Ascending aorta (tissue), 2 donors: ENCODE measurements around the gene KCNIP1. TPM values are rescaled to one million over a fixed set of nuclear protein-coding genes. Genes with fewer than 3 reads are reported as not detected.

Experiments
- DNase-seq, 2 donors: peaks; one replicate each; pipeline ENCODE4 v3.0.0-alpha.2; 2019; ENCODE audit warnings: low spot score in 2 of 2
- H3K27ac ChIP-seq, 2 donors: fragments of 200-600 bp; sonication (generic); one replicate each; pipeline ENCODE4 v1.5.1; 2016 to 2017; ENCODE audit warnings: mild to moderate bottlenecking in 1 of 2
- H3K27me3 ChIP-seq: fragments of 200-600 bp; sonication (generic); one replicate; pipeline ENCODE4 v1.5.1; 2017
- H3K36me3 ChIP-seq, 2 donors: fragments of 200-600 bp; sonication (generic); one replicate each; pipeline ENCODE4 v1.5.1; 2016
- H3K4me1 ChIP-seq, 2 donors: fragments of 200-600 bp; sonication (generic); one replicate each; pipeline ENCODE4 v1.5.1; 2016 to 2017; ENCODE audit warnings: mild to moderate bottlenecking in 1 of 2
- H3K4me3 ChIP-seq, 2 donors: fragments of 200-600 bp; sonication (generic); one replicate each; pipeline ENCODE4 v1.5.1; 2016 to 2017; ENCODE audit warnings: mild to moderate bottlenecking in 1 of 2
- H3K9me3 ChIP-seq, 2 donors: fragments of 200-600 bp; sonication (generic); one replicate each; pipeline ENCODE4 v1.5.1; 2016
- CTCF ChIP-seq, 3 experiments: fragments of 200-600 bp in 2 of 3; fragments of 450-650 bp in 1 of 3; sonication (generic) in 2 of 3; IDR thresholded peaks; one replicate each; pipeline ENCODE4 v1.5.1; 2016 to 2019; ENCODE audit warnings: antibody characterized with exemption in 3 of 3, mild to moderate bottlenecking in 1 of 3, moderate library complexity in 1 of 3
- intact Hi-C: fragments of 100-400 bp; cut with DNase I; formaldehyde crosslinking; loops from one replicate; pipeline ENCODE4 v1.15.1; 2023
- total RNA-seq: library from RNA; depleted of rRNA; stranded (reverse); fragments of >200 nt; gene quantifications from one replicate; pipeline ENCODE4 v1.1.0, GENCODE V29; 2016

The KCNIP1 gene
- total RNA-seq, 1 donor from 2014 or later = not detected

DNA sequence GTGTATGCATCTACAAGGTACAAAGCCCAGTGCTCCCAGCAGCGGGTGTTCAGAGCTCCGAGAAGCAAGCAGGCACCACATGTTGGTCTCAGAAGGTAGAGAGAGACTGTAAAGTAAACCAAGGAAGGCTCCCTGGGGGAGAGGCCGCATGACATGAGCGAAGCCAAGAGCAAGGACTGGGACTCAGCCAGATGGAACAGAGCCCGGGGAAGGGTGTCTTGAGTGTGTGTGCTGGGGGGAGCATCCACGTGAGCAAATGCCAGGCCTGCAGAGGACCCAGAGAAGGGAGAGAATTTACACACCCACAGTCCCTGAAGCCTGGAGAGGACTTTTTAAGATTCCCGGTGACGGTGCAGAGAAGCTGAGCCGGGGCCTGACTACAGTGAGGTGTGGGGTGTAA, 15.2 kb upstream of the KCNIP1 start:
- Histone ChIP-seq H3K27me3 (no peaks in the 10 kb centered on the region), H3K27ac (no peak overlapping the region), H3K36me3 (no peaks in the 10 kb centered on the region), H3K9me3 (no peaks in the 10 kb centered on the region), H3K4me1 (peaks cover 0 to 2% of the 10 kb centered on the region in 2 donors), H3K4me3 (no peak overlapping the region)
- no peak for TF ChIP-seq CTCF (IDR thresholded peaks at IDR 0.05)
- no peak for DNase-seq
- intact Hi-C loops = no loop called here

DNA sequence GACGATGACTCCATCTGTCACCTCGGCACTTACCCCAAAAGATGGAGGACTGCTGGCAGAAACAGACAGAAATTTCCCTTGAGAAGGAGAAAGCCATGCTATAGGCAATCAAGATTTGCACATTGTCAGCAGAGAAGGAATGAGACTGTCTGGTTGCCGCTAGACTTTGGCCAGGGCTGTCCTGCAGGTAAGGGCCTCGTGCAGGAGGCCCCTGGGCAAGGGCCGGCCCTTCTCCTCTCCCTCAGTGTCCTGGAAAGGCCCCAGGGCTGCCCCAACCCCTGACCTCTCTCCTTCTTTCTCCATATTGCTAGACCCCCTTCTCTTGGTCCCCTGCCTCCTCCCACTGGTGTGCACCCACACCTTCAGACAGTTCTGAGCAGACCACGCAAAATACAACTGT, 14.6 kb upstream of the KCNIP1 start:
- no peaks in the 10 kb centered on the region for H3K9me3 ChIP-seq
- DNase-seq = no peak
- H3K27me3 ChIP-seq = no peaks in the 10 kb centered on the region
- no peaks in the 10 kb centered on the region for H3K36me3 ChIP-seq
- H3K27ac ChIP-seq = no peak overlapping the region
- H3K4me1 ChIP-seq = peaks cover 0 to 2% of the 10 kb centered on the region in 2 donors
- H3K4me3 ChIP-seq = no peak overlapping the region
- no peak for TF ChIP-seq CTCF (IDR thresholded peaks at IDR 0.05)
- intact Hi-C loops = no loop called here

- no peak overlapping the region for H3K27ac ChIP-seq
- no peaks in the 10 kb centered on the region for H3K27me3 ChIP-seq
- H3K36me3 ChIP-seq = no peaks in the 10 kb centered on the region
- H3K4me3 ChIP-seq = no peak overlapping the region
- no peak for DNase-seq
- H3K9me3 ChIP-seq = no peaks in the 10 kb centered on the region
- TF ChIP-seq CTCF (IDR thresholded peaks at IDR 0.05) = no peak
- H3K4me1 ChIP-seq = peaks cover 0 to 2% of the 10 kb centered on the region in 2 donors
- intact Hi-C loops = no loop called here
These were observed 13.4 kb upstream of the KCNIP1 start for GRCh38 chr5:170490381-170490780.

DNA sequence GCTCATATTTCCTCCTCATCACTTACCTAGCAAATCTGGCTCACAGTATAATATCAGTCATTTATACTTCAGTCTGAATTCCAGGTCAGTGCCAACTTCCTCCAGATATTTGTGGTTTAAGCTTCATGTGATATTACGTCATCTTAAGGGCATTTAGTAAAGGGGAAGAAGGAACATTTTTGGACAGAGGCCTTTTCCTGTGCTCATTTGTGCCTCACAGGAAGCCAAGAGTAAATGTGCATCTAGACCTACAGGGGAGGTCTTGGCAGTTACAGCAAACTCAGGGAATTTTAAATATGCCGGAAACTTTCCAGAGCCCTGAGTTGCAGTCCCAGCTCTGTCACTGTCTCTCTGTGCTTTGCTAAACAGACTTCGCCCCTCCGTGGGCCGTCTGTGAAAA, 12.3 kb upstream of the KCNIP1 start:
- Histone ChIP-seq H3K4me1 (peaks cover 0 to 2% of the 10 kb centered on the region in 2 donors), H3K9me3 (no peaks in the 10 kb centered on the region), H3K27me3 (no peaks in the 10 kb centered on the region), H3K36me3 (no peaks in the 10 kb centered on the region), H3K4me3 (no peak overlapping the region), H3K27ac (peak overlapping the region; percentile 69 to 70)
- intact Hi-C loops = no loop called here
- no peak for TF ChIP-seq CTCF (IDR thresholded peaks at IDR 0.05)
- no peak for DNase-seq

- Histone ChIP-seq H3K9me3 (no peaks in the 10 kb centered on the region), H3K4me3 (no peak overlapping the region), H3K36me3 (no peaks in the 10 kb centered on the region), H3K27me3 (no peaks in the 10 kb centered on the region), H3K4me1 (peaks cover 0 to 2% of the 10 kb centered on the region in 2 donors), H3K27ac (no peak overlapping the region)
- DNase-seq = no peak
- no peak for TF ChIP-seq CTCF (IDR thresholded peaks at IDR 0.05)
- intact Hi-C loops = no loop called here
These were observed 10.6 kb upstream of the KCNIP1 start for GRCh38 chr5:170493028-170493820.
